Measurements from ENCODE around the gene ELMO2. TPM values are rescaled to one million over a fixed set of nuclear protein-coding genes. Genes with fewer than 3 reads are reported as not detected.

Gene ELMO2
- total and polyA plus RNA-seq, 2 of the 4 experiments (the other 2 are of a cell fraction), result 29.2 to 52.7 TPM

GRCh38 chr20:46349035-46349741 is 57.2 kb downstream of the ELMO2 start:
- CTCF ChIA-PET, result interaction anchor here (0.5 to 1.8 kb wide), 9 partner anchors 15 to 221 kb away, joined by 3 to 7 read pairs (median 3); no protein-coding TSS in a partner anchor
- DNase-seq (peak; percentile 31), ATAC-seq (ENCODE audit: low read depth) (peak; percentile 42; the same call in 1 of the 2 replicates)
- Histone ChIP-seq H2BK20ac (ENCODE audit: low read depth, low read length) (no peak overlapping the region), H3K23ac (ENCODE audit: low read depth, low read length) (no peak overlapping the region), H3K9me3 (ENCODE audit: control insufficient read depth, insufficient read depth, low read length) (no peaks in the 10 kb centered on the region), H3K4me3 (ENCODE audit: insufficient read depth, low read depth, low read length) (no peak overlapping the region), H4K8ac (ENCODE audit: low read depth in 2 of 2, low read length in 2 of 2) (no peak overlapping the region; a peak in 1 of 4 replicates), H3K4ac (ENCODE audit: low read depth, low read length) (no peak overlapping the region; the same call in 1 of the 2 replicates), H2AK9ac (replicated peaks; ENCODE audit: low read depth, low read length, poor library complexity) (peak overlapping the region; percentile 93), H3K9ac (ENCODE audit: low read depth, low read length) (no peak overlapping the region), H3K9me1 (ENCODE audit: insufficient read depth, low read length) (peaks cover 10% of the 10 kb centered on the region; the same call in 1 of the 2 replicates), H4K5ac (ENCODE audit: low read depth, low read length) (no peak overlapping the region), H3K18ac (ENCODE audit: low read depth, low read length) (no peak overlapping the region), H2AK5ac (ENCODE audit: low read depth, low read length) (no peak overlapping the region), H3K14ac (replicated peaks; ENCODE audit: low read depth, low read length) (no peak overlapping the region), H3K56ac (ENCODE audit: extremely low read depth, insufficient read depth, low read length) (no peak overlapping the region), H3K4me2 (ENCODE audit: low read depth, low read length) (no peak overlapping the region), H3K27me3 (ENCODE audit: control insufficient read depth, insufficient read depth, low read length) (no peaks in the 10 kb centered on the region; the same call in 1 of the 2 replicates), H3K4me1 (ENCODE audit: control insufficient read depth, insufficient read depth, low read length) (peaks cover 12% of the 10 kb centered on the region), H4K91ac (ENCODE audit: insufficient read depth, low read depth, low read length) (no peak overlapping the region), H2AFZ (replicated peaks; ENCODE audit: low read length, poor library complexity) (no peak overlapping the region), H4K20me1 (ENCODE audit: insufficient read depth, low read length) (no peaks in the 10 kb centered on the region), H3K79me1 (ENCODE audit: low read depth in 1 of 2, low read length in 2 of 2) (no peaks in the 10 kb centered on the region; a peak in 1 of 4 replicates), H2BK15ac (ENCODE audit: low read depth, low read length) (no peak overlapping the region), H3K36me3 (ENCODE audit: control insufficient read depth, insufficient read depth, low read length) (peaks cover 8% of the 10 kb centered on the region; the same call in 1 of the 2 replicates), H2BK5ac (ENCODE audit: low read depth, low read length, poor library complexity, severe bottlenecking) (no peak overlapping the region), H3K27ac (ENCODE audit: insufficient read depth, low read length) (no peak overlapping the region), H2BK120ac (ENCODE audit: low read depth, low read length) (no peak overlapping the region; the same call in 1 of the 2 replicates)
- BruUV-seq (replicated peaks), result no TSS peak
- dilution Hi-C loops (cut with HindIII; ENCODE audit: low sequenced_read_pairs, unreplicated experiment) (no loop called here), intact Hi-C loops (cut with micrococcal nuclease) (loop anchor here (1.0 to 2.0 kb wide), 2 partner anchors 217 to 334 kb away; no protein-coding TSS in a partner anchor), in situ Hi-C loops (cut with MboI; ENCODE audit: low sequenced_read_pairs) (no loop called here)
- POLR2A ChIA-PET (ENCODE audit: unreplicated experiment), result interaction anchor here (1.0 kb wide), 1 partner anchor 15 kb away, joined by 3 read pairs; no protein-coding TSS in a partner anchor
- WGBS, 2 experiments (ENCODE audit: extremely low coverage in 2 of 2, insufficient read length in 1 of 2), result no CpG with 5 or more reads among the region's 12 CpGs
- TF ChIP-seq SMC3 (IDR thresholded peaks at IDR 0.05; ENCODE audit: low read depth, low read length) (peak; percentile 60), MAFK (IDR thresholded peaks at IDR 0.05; ENCODE audit: low read depth, low read length) (no peak), MXI1 (IDR thresholded peaks at IDR 0.05; ENCODE audit: borderline replicate concordance, low read depth, low read length) (no peak), RCOR1 (IDR thresholded peaks at IDR 0.05; ENCODE audit: insufficient replicate concordance, low read length) (no peak), MAZ (IDR thresholded peaks at IDR 0.05; ENCODE audit: borderline replicate concordance, low read depth, low read length) (no peak), CTCF (conservative IDR thresholded peaks at IDR 0.05; ENCODE audit: low read depth, low read length) (peak; percentile 73), RAD21 (IDR thresholded peaks at IDR 0.05; ENCODE audit: low read length) (peak; percentile 77)
- TF ChIP-seq, protein P1, sequence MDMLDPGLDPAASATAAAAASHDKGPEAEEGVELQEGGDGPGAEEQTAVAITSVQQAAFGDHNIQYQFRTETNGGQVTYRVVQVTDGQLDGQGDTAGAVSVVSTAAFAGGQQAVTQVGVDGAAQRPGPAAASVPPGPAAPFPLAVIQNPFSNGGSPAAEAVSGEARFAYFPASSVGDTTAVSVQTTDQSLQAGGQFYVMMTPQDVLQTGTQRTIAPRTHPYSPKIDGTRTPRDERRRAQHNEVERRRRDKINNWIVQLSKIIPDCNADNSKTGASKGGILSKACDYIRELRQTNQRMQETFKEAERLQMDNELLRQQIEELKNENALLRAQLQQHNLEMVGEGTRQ (IDR thresholded peaks at IDR 0.05; ENCODE audit: low read depth, low read length), result no peak
- TF ChIP-seq, protein P2, sequence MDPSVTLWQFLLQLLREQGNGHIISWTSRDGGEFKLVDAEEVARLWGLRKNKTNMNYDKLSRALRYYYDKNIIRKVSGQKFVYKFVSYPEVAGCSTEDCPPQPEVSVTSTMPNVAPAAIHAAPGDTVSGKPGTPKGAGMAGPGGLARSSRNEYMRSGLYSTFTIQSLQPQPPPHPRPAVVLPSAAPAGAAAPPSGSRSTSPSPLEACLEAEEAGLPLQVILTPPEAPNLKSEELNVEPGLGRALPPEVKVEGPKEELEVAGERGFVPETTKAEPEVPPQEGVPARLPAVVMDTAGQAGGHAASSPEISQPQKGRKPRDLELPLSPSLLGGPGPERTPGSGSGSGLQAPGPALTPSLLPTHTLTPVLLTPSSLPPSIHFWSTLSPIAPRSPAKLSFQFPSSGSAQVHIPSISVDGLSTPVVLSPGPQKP (IDR thresholded peaks at IDR 0.05; ENCODE audit: borderline replicate concordance, low read depth, low read length), result no peak
